Measurements from ENCODE around the gene URB1. TPM values are rescaled to one million over a fixed set of nuclear protein-coding genes. Genes with fewer than 3 reads are reported as not detected.

Gene URB1
- total and polyA plus RNA-seq, 2 experiments from 2014 or later: 7.7 to 44.1 TPM

- Mint-ChIP-seq H3K27ac (no peak overlapping the region), H3K4me1 (no peaks in the 10 kb centered on the region), H3K4me3 (no peak overlapping the region), H3K36me3 (ENCODE audit: low read depth) (peaks cover 92% of the 10 kb centered on the region), H3K27me3 (ENCODE audit: insufficient read depth, low read depth, poor library complexity) (peaks cover 5% of the 10 kb centered on the region), H3K9me3 (no peaks in the 10 kb centered on the region)
- Histone ChIP-seq H3K4me3 (no peak overlapping the region), H3F3A (replicated peaks; ENCODE audit: low read depth) (0 out of 2 replicates have a peak, but pooled peaks cover 6% of the 10 kb centered on the region), H2AFZ (no peak overlapping the region), H3K79me2 (replicated peaks; ENCODE audit: insufficient read depth) (no peaks in the 10 kb centered on the region), H3K9me2 (ENCODE audit: insufficient read depth) (no peaks in the 10 kb centered on the region), H3K36me3 (ENCODE audit: insufficient read depth) (peaks cover 78% of the 10 kb centered on the region), H3K4me2 (no peak overlapping the region), H3K27me3 (ENCODE audit: insufficient read depth) (no peaks in the 10 kb centered on the region), H4K20me1 (replicated peaks; ENCODE audit: insufficient read depth) (peaks cover 26% of the 10 kb centered on the region), H3K4me1 (ENCODE audit: insufficient read depth) (no peaks in the 10 kb centered on the region), H3K27ac (ENCODE audit: low read depth) (no peak overlapping the region)
- TF ChIP-seq, protein P1, sequence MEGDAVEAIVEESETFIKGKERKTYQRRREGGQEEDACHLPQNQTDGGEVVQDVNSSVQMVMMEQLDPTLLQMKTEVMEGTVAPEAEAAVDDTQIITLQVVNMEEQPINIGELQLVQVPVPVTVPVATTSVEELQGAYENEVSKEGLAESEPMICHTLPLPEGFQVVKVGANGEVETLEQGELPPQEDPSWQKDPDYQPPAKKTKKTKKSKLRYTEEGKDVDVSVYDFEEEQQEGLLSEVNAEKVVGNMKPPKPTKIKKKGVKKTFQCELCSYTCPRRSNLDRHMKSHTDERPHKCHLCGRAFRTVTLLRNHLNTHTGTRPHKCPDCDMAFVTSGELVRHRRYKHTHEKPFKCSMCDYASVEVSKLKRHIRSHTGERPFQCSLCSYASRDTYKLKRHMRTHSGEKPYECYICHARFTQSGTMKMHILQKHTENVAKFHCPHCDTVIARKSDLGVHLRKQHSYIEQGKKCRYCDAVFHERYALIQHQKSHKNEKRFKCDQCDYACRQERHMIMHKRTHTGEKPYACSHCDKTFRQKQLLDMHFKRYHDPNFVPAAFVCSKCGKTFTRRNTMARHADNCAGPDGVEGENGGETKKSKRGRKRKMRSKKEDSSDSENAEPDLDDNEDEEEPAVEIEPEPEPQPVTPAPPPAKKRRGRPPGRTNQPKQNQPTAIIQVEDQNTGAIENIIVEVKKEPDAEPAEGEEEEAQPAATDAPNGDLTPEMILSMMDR (conservative IDR thresholded peaks at IDR 0.05; ENCODE audit: low read depth in 2 of 2): no peak
- no peak for TF ChIP-seq STAT1 (IDR thresholded peaks at IDR 0.05; ENCODE audit: unreplicated experiment)
- TF ChIP-seq, protein P2, sequence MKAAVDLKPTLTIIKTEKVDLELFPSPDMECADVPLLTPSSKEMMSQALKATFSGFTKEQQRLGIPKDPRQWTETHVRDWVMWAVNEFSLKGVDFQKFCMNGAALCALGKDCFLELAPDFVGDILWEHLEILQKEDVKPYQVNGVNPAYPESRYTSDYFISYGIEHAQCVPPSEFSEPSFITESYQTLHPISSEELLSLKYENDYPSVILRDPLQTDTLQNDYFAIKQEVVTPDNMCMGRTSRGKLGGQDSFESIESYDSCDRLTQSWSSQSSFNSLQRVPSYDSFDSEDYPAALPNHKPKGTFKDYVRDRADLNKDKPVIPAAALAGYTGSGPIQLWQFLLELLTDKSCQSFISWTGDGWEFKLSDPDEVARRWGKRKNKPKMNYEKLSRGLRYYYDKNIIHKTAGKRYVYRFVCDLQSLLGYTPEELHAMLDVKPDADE (IDR thresholded peaks at IDR 0.05): no peak
- TF ChIP-seq ZNF114 (CRISPR knock-in tag; IDR thresholded peaks at IDR 0.05): no peak
- no peak for TF ChIP-seq ZNF331 (CRISPR knock-in tag; IDR thresholded peaks at IDR 0.05; ENCODE audit: low read depth)
- TF ChIP-seq REST (IDR thresholded peaks at IDR 0.05; ENCODE audit: unreplicated experiment): no peak
- DNase-seq (ENCODE audit: low spot score): no peak
- no peak for ATAC-seq
Measured at GRCh38 chr21:32353002-32353711, 39.7 kb downstream of the URB1 start.

DNA sequence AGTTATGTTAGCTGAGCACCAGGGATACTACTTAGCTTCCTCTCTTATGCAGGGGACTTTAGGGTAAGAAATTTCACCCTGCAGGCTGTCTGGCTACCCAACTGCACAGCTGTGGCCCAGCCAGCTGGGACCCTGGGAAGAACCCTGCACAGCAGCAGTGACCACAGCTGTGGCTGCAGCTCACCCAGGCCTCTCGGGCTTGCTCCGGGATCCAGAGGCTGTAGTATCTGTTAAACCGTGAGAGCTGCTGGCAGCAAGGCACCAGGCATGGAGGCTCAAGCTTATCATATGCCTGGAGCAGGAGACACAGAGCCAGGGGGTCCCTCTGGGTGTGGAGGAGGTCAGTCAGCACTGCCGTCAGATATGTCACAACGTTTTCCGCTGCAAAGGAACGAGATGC lies 40.3 kb downstream of the URB1 start:
- no peaks in the 10 kb centered on the region for H3K9me2 ChIP-seq (ENCODE audit: insufficient read depth)
- H3K79me2 ChIP-seq (replicated peaks; ENCODE audit: insufficient read depth): no peaks in the 10 kb centered on the region
- no peak overlapping the region for H2AFZ ChIP-seq
- H3K36me3 ChIP-seq (ENCODE audit: insufficient read depth): peaks cover 77% of the 10 kb centered on the region
- H3K4me3 ChIP-seq: no peak overlapping the region
- no peak overlapping the region for H3K27ac ChIP-seq (ENCODE audit: low read depth)
- no peaks in the 10 kb centered on the region for H3K4me1 ChIP-seq (ENCODE audit: insufficient read depth)
- Mint-ChIP-seq H3K27me3 (ENCODE audit: insufficient read depth, low read depth, poor library complexity) (peaks cover 8% of the 10 kb centered on the region), H3K36me3 (ENCODE audit: low read depth) (peaks cover 93% of the 10 kb centered on the region), H3K9me3 (no peaks in the 10 kb centered on the region; the same call in 2 of the 3 replicates), H3K4me3 (no peak overlapping the region), H3K27ac (no peak overlapping the region), H3K4me1 (no peaks in the 10 kb centered on the region)
- no peaks in the 10 kb centered on the region for H3K27me3 ChIP-seq (ENCODE audit: insufficient read depth)
- no peak overlapping the region for H3K4me2 ChIP-seq
- peaks cover 30% of the 10 kb centered on the region for H4K20me1 ChIP-seq (replicated peaks; ENCODE audit: insufficient read depth)
- 0 out of 2 replicates have a peak, but pooled peaks cover 6% of the 10 kb centered on the region for H3F3A ChIP-seq (replicated peaks; ENCODE audit: low read depth)
- DNase-seq (ENCODE audit: low spot score): no peak
- ATAC-seq: no peak
- TF ChIP-seq CREB1 (CRISPR knock-in tag; IDR thresholded peaks at IDR 0.05; ENCODE audit: low read depth) (no peak), NANOG (IDR thresholded peaks at IDR 0.05; ENCODE audit: borderline replicate concordance) (no peak), EZH2 (IDR thresholded peaks at IDR 0.05; ENCODE audit: low read depth, unreplicated experiment) (no peak), EZH2phosphoT487 (IDR thresholded peaks at IDR 0.05; ENCODE audit: unreplicated experiment) (no peak), ZNF114 (CRISPR knock-in tag; IDR thresholded peaks at IDR 0.05) (no peak), REST (IDR thresholded peaks at IDR 0.05; ENCODE audit: unreplicated experiment) (no peak), JUNB (IDR thresholded peaks at IDR 0.05; ENCODE audit: unreplicated experiment) (no peak)
